ENCODE data around the gene CNTNAP5. TPM values are rescaled to one million over a fixed set of nuclear protein-coding genes. Genes with fewer than 3 reads are reported as not detected.
A peak's percentile ranks its signal among the peaks of the same experiment; 100 is the strongest.

The CNTNAP5 gene
- total and polyA plus RNA-seq, 2 donors from 2014 or later, result 0.50 TPM; not detected in 1

GRCh38 chr2:124476291-124476690, 451.2 kb downstream of the CNTNAP5 start:
- no peaks in the 10 kb centered on the region for H3K27me3 ChIP-seq (ENCODE audit: control insufficient read depth, insufficient read depth, low read length)
- H3K4me1 ChIP-seq (ENCODE audit: control insufficient read depth in 2 of 3, insufficient read depth in 2 of 3, low read depth in 1 of 3, low read length in 3 of 3), result no peaks in the 10 kb centered on the region
- FAIRE-seq (no peak), DNase-seq (no peak)
- H3K4me3 ChIP-seq (ENCODE audit: low read length in 3 of 3), result no peak overlapping the region
- H3K36me3 ChIP-seq (ENCODE audit: control insufficient read depth in 2 of 3, insufficient read depth in 3 of 3, low read length in 3 of 3), result no peaks in the 10 kb centered on the region
- intact Hi-C loops (cut with DNase I), result no loop called here
- no peak for TF ChIP-seq CTCF (IDR thresholded peaks at IDR 0.05; ENCODE audit: borderline replicate concordance, extremely low read depth, insufficient read depth)
- H3K9ac ChIP-seq (ENCODE audit: low read length in 3 of 3), result no peak overlapping the region
- no peaks in the 10 kb centered on the region for H3K9me3 ChIP-seq (ENCODE audit: control insufficient read depth in 2 of 3, insufficient read depth in 1 of 3, low read length in 3 of 3)
- no peak overlapping the region for H3K27ac ChIP-seq (ENCODE audit: low read depth in 2 of 2, low read length in 2 of 2)

DNA sequence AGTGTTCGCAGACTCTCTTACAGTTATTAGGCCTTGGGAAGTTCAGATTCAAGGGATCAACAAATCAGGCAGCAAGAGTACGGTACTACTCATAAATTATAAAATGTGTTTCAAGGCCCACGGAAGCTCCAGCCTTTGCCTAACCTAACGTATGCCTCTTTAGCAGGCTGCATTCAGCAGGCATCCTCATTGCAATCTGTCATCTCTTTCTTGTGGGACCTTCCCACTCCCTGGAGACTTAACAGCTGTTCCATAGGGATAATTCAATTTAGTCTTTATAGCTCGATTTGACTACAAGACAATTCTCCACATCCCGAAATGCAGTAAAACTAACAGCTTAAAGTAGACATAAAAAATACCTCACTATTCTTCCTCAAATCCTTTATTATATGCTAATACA, 453.7 kb downstream of the CNTNAP5 start:
- Histone ChIP-seq H3K27me3 (ENCODE audit: control insufficient read depth, insufficient read depth, low read length) (no peaks in the 10 kb centered on the region), H3K36me3 (ENCODE audit: control insufficient read depth in 2 of 3, insufficient read depth in 3 of 3, low read length in 3 of 3) (no peaks in the 10 kb centered on the region), H3K9me3 (ENCODE audit: control insufficient read depth in 2 of 3, insufficient read depth in 1 of 3, low read length in 3 of 3) (no peaks in the 10 kb centered on the region), H3K9ac (ENCODE audit: low read length in 3 of 3) (no peak overlapping the region), H3K4me3 (ENCODE audit: low read length in 3 of 3) (no peak overlapping the region), H3K4me1 (ENCODE audit: control insufficient read depth in 2 of 3, insufficient read depth in 2 of 3, low read depth in 1 of 3, low read length in 3 of 3) (no peaks in the 10 kb centered on the region), H3K27ac (ENCODE audit: low read depth in 2 of 2, low read length in 2 of 2) (no peak overlapping the region)
- FAIRE-seq (no peak), DNase-seq (peak in 1 of 5 donors; percentile 19)
- intact Hi-C loops (cut with DNase I), result no loop called here
- no peak for TF ChIP-seq CTCF (IDR thresholded peaks at IDR 0.05; ENCODE audit: borderline replicate concordance, extremely low read depth, insufficient read depth)

DNA sequence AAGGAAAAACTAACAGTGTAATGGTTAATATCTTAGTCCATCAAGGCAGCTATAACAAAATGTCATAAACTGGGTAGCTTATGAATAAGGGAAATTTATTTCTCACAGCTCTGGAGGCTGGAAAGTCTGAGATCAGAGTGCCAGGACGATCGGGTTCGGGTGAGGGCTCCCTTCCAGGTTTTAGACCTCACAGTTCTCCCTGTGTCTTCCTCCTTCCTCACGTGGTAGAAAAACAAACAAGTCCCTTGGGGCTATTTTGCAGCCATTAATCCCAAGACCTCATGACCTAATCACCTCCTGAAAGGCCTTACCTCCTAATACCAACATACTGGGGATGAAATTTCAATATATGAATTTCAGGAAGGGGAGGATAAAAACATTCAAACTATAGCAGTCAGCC, 455.9 kb downstream of the CNTNAP5 start:
- TF ChIP-seq CTCF (IDR thresholded peaks at IDR 0.05; ENCODE audit: borderline replicate concordance, extremely low read depth, insufficient read depth), result no peak
- no peak for FAIRE-seq

DNA sequence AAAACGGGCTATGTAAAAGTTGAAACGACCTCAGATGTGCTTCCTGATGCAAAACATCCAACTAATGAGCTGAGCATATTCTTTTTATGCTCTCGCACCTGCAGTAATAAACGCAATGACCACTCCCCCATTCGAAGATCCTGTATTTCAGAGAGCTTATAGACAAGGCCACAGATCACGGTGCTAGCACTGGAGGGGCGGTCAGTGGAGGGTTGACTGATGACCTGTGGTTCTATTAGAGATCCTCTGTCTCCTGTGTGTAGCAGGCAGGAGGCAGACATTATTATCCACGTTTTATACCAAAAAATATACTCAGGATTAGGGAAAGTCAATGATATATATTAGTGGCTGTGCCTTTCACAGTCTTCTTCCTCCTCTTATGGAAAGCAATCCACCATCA, 457.0 kb downstream of the CNTNAP5 start:
- no peaks in the 10 kb centered on the region for H3K9me3 ChIP-seq (ENCODE audit: control insufficient read depth in 2 of 3, insufficient read depth in 1 of 3, low read length in 3 of 3)

More for the DNA sequence above, 455.9 kb downstream of the CNTNAP5 start:
- no peak overlapping the region for H3K9ac ChIP-seq (ENCODE audit: low read length in 3 of 3)
- intact Hi-C loops (cut with DNase I), result no loop called here
- no peaks in the 10 kb centered on the region for H3K9me3 ChIP-seq (ENCODE audit: control insufficient read depth in 2 of 3, insufficient read depth in 1 of 3, low read length in 3 of 3)
- H3K36me3 ChIP-seq (ENCODE audit: control insufficient read depth in 2 of 3, insufficient read depth in 3 of 3, low read length in 3 of 3), result no peaks in the 10 kb centered on the region
- H3K4me3 ChIP-seq (ENCODE audit: low read length in 3 of 3), result no peak overlapping the region
- no peak overlapping the region for H3K27ac ChIP-seq (ENCODE audit: low read depth in 2 of 2, low read length in 2 of 2)
- H3K4me1 ChIP-seq (ENCODE audit: control insufficient read depth in 2 of 3, insufficient read depth in 2 of 3, low read depth in 1 of 3, low read length in 3 of 3), result no peaks in the 10 kb centered on the region
- DNase-seq, result no peak
- no peaks in the 10 kb centered on the region for H3K27me3 ChIP-seq (ENCODE audit: control insufficient read depth, insufficient read depth, low read length)

More for the DNA sequence above, 457.0 kb downstream of the CNTNAP5 start:
- DNase-seq (no peak), FAIRE-seq (no peak)
- no peak for TF ChIP-seq CTCF (IDR thresholded peaks at IDR 0.05; ENCODE audit: borderline replicate concordance, extremely low read depth, insufficient read depth)
- Histone ChIP-seq H3K27ac (ENCODE audit: low read depth in 2 of 2, low read length in 2 of 2) (no peak overlapping the region), H3K9ac (ENCODE audit: low read length in 3 of 3) (no peak overlapping the region), H3K4me1 (ENCODE audit: control insufficient read depth in 2 of 3, insufficient read depth in 2 of 3, low read depth in 1 of 3, low read length in 3 of 3) (no peaks in the 10 kb centered on the region), H3K27me3 (ENCODE audit: control insufficient read depth, insufficient read depth, low read length) (no peaks in the 10 kb centered on the region), H3K36me3 (ENCODE audit: control insufficient read depth in 2 of 3, insufficient read depth in 3 of 3, low read length in 3 of 3) (no peaks in the 10 kb centered on the region), H3K4me3 (ENCODE audit: low read length in 3 of 3) (no peak overlapping the region)
- intact Hi-C loops (cut with DNase I), result no loop called here
